HG02852 (cell line): Measurements from ENCODE around the gene ZNF358.

Experiments
- ATAC-seq: cut with Tn5 transposase; IDR thresholded peaks from one replicate; pipeline ENCODE4 v1.9.1; 2021; ENCODE audit warnings: mild to moderate bottlenecking, moderate library complexity; ENCODE audit not compliant: unreplicated experiment

Gene ZNF358

GRCh38 chr19:7515645-7516151 lies at the start of gene ZNF358:
Gene ZNF358 (plus strand): TSS chr19:7516103. CDS start chr19:7519243, 3,140 bp downstream.
- no peak for ATAC-seq

GRCh38 chr19:7467009-7467989 lies 48.6 kb upstream of the ZNF358 start:
- ATAC-seq: no peak

GRCh38 chr19:7468840-7469239 lies 47.1 kb upstream of the ZNF358 start:
- no peak for ATAC-seq

DNA sequence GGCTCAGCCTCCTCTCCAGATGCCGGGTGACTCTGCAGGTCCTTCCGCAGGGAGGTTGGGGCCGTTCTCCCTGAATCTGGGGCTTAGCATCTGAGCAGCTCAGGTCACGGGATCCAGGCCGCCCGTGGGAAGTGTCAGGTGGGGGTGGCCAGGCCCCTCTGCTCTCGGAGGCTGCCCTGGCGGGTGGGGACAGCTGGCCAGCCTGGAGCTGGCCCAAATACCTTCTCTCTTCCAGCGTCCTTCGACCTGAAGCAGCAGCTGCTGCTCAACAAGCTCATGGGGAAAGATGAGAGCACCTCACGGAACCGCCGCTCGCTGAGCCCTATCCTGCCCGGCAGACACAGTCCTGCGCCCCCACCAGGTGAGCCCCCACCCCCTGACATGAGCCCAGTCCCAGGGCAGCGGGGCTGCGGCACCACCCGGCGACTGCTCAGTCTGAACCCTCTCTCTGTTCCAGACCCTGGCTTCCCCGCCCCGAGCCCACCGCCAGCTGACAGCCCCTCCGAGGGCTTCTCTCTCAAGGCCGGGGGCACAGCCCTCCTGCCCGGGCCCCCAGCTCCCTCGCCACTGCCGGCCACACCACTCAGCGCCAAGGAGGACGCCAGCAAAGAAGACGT lies 46.1 kb upstream of the ZNF358 start:
- ATAC-seq: no peak

DNA sequence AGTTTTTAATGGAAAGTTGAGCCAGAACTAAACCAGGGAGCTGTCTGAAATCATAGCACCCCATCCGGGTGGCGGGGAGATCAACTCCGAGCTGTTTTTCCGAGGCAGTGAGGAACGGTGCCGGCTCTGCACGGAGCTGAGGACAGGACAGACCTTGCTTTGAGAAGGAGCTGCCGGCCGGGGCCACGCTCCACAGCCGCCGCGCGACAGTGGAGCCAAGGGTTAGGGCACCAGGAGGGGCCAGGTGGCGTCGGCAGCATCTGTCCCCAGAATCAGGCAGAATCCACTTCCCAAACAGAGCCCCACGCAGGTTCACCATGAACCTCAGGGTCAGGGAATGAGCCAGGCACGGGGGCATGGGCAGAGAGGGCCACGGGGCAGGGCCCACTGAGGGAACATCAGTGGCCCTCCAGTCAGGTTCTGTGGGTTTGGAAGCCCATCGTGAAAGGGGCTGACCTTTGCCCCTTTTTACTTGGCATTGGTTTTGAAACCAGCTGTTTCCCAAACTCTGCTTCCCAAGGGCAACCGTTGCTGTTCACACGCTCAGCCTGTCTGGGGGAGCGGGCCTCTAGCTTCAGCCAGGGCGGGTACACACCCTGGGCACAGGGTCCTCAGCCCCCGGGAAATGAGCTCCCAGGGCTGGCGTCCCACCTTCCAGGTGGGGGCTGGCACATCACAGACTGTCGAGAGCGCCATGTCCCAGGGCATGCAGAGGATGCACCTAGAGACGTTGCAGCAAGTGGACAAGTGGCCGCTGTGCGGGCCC lies 45.2 kb upstream of the ZNF358 start:
- ATAC-seq: no peak

- no peak for ATAC-seq
These were observed 43.9 kb upstream of the ZNF358 start for GRCh38 chr19:7471696-7472615.

DNA sequence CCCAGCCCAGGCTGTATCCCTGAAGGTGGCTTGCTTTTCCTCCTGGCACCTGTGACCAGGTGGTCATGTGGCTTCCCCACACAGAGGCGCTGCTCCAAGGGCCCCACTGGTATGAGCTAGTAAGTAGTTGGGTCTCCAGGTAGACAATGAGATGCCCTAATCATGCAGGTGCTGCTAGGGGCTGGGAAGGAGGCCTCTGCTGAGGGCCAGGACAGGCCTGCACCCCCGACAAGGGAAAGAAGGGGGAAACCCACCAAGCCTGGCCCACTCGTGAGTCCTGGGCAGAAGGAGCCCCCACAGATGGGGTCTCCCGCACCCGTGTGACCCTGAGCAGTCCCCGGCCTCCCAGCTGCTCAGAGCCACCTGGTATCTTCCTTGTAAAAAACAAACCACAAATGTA lies 40.2 kb upstream of the ZNF358 start:
- no peak for ATAC-seq

DNA sequence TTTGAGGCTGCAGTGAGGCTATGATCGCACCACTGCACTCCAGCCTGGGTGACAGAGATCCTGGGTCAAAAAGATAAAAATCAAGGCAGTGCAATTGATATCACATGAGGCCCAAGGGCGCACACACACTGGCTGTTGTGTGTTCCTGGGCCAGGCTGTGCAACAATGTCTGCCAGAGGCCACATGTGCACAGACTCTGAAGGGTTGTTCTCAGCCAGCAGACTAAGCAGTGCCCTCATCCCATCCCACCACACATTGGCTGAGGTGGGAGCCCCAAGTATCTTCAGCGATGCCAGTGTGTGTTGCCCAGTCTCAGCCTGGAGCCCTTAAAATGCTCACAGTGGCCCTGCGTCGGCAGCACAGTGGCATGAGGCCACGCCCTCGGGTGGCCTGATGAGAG lies 39.7 kb upstream of the ZNF358 start:
- no peak for ATAC-seq

- ATAC-seq: no peak
These were observed 39.0 kb upstream of the ZNF358 start for GRCh38 chr19:7476777-7477494.

DNA sequence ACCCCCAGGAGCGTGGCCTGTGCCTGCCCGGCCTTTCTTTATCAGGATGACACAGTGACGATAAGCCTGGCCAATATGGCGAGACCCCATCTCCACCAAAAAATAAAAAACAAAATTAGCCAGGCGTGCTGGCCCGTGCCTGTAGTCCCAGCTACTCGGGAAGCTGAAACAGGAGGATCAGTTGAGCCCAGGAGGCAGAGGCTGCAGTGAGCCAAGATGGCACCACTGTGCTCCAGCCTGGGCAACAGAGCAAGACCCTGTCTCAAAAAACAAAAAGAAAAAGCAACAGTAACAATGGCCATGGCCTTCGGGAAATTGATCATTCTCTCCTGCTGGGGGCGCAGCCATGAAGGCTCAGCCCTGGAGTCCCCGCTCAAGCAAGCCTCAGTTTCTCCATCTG lies 38.1 kb upstream of the ZNF358 start:
- no peak for ATAC-seq

- ATAC-seq: no peak
These were observed 37.6 kb upstream of the ZNF358 start for GRCh38 chr19:7478173-7478842.

GRCh38 chr19:7478843-7479227 lies 37.1 kb upstream of the ZNF358 start:
- ATAC-seq: no peak

- ATAC-seq: no peak
These were observed 35.5 kb upstream of the ZNF358 start for GRCh38 chr19:7480222-7480969.

GRCh38 chr19:7480970-7481255 lies 35.0 kb upstream of the ZNF358 start:
- no peak for ATAC-seq

GRCh38 chr19:7482584-7483439 lies 33.1 kb upstream of the ZNF358 start:
- ATAC-seq: no peak

DNA sequence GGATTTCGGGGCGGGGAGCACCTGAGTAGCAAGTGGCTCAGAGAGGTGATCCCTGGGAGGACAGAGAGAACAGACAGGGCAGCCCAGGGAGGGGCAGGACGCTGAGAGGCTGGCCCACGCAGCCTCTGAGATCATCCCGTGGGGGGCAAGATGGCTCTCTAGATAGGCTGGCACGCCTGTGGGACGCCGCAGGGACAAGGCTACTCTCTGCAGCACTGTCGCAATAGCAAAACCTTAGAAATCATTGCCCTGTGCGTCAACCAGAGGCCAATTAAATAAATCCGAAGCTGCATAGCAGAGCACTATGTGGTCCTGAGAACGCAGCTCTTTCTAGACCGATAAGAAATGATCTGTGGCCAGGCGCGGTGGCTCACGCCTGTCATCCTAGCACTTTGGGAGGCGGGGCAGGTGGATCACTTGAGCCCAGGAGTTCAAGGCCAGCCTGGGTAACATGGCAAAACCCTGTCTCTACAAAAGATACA lies 32.1 kb upstream of the ZNF358 start:
- no peak for ATAC-seq

DNA sequence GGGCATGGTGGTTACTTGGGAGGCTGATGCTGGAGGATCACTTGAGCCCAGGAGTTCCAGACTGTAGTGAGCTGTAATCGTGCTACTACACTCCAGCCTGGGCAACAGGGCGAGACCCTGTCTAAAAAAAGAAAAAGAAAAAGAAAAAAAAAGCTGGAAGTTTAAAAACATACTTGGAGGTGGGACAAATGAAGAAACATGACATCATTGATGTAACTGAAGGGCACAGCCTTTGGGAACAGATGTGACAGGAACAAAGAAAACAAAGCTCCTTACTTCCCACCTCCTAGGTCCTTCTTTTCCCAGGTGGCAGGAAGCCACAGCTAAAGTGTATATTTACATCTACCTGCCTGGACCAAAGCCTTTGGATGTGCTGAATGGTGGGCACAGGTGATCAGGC lies 29.0 kb upstream of the ZNF358 start:
- ATAC-seq: no peak
